ENCODE data around the gene GIPC1. TPM values are rescaled to one million over a fixed set of nuclear protein-coding genes. Genes with fewer than 3 reads are reported as not detected.

The GIPC1 gene
- total and polyA plus RNA-seq, 2 of the 4 experiments (the other 2 are of a cell fraction): 74.2 to 133 TPM

DNA sequence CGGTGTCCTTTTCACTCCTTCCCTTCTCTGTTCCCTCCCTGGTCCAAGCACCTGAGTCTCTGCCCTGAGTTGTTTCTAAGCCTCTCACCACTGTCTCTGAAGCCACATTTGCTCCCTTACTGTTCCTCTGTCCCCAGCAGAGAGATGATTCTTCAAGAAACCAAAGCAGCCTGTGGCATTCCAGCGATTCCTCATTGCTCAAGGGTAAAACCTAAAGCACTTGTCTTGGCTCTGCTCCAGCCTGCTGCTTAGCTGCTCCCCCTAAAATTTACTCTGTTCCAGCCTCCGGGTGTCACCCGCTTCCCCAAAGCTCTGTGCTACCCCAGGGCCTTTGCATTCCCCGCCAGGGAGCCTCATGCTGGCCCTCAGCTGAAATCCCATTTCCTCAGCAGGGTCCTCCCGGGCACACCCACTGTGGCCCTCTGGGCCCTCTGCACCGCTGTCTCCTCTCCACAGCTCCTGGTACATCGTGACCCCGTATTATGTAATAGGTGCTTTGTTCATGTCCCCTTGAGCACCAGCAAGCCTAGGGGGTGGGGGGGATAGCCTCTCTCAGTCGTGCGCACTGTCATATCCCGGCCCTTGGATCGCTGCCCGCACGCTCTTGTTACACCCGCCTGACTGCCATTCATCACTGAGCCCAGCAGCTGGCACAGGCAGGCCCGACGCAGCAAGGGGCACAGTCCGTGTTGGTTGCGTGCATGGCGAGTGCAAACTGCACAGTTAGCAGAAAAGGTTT, 49.2 kb upstream of the GIPC1 start:
- Histone ChIP-seq H2BK120ac (ENCODE audit: low read depth, low read length) (no peak overlapping the region), H3K27ac (ENCODE audit: insufficient read depth, low read length) (no peak overlapping the region), H4K20me1 (ENCODE audit: insufficient read depth, low read length) (peaks cover 19% of the 10 kb centered on the region), H3K36me3 (ENCODE audit: control insufficient read depth, insufficient read depth, low read length) (no peaks in the 10 kb centered on the region), H3K4me1 (ENCODE audit: control insufficient read depth, insufficient read depth, low read length) (peaks cover 6% of the 10 kb centered on the region; the same call in 1 of the 2 replicates), H2BK5ac (ENCODE audit: low read depth, low read length, poor library complexity, severe bottlenecking) (no peak overlapping the region), H3K9me3 (ENCODE audit: control insufficient read depth, insufficient read depth, low read length) (no peaks in the 10 kb centered on the region), H2AFZ (replicated peaks; ENCODE audit: low read length, poor library complexity) (no peak overlapping the region), H3K27me3 (ENCODE audit: control insufficient read depth, insufficient read depth, low read length) (no peaks in the 10 kb centered on the region), H3K4me3 (ENCODE audit: insufficient read depth, low read depth, low read length) (no peak overlapping the region), H2BK15ac (ENCODE audit: low read depth, low read length) (no peak overlapping the region), H3K4me2 (ENCODE audit: low read depth, low read length) (no peak overlapping the region), H3K9me1 (ENCODE audit: insufficient read depth, low read length) (peaks cover 14% of the 10 kb centered on the region; the same call in 1 of the 2 replicates), H3K4ac (ENCODE audit: low read depth, low read length) (no peak overlapping the region), H2BK20ac (ENCODE audit: low read depth, low read length) (0 out of 2 replicates have a peak overlapping the region, but pooled peaks have one; percentile 9), H4K8ac (ENCODE audit: low read depth in 2 of 2, low read length in 2 of 2) (no peak overlapping the region), H3K14ac (replicated peaks; ENCODE audit: low read depth, low read length) (no peak overlapping the region), H3K79me1 (ENCODE audit: low read depth in 1 of 2, low read length in 2 of 2) (peaks cover 11 to 52% of the 10 kb centered on the region in 2 experiments), H3K9ac (ENCODE audit: low read depth, low read length) (no peak overlapping the region), H3K18ac (ENCODE audit: low read depth, low read length) (no peak overlapping the region), H2AK5ac (ENCODE audit: low read depth, low read length) (no peak overlapping the region), H4K91ac (ENCODE audit: insufficient read depth, low read depth, low read length) (no peak overlapping the region), H4K5ac (ENCODE audit: low read depth, low read length) (no peak overlapping the region), H2AK9ac (replicated peaks; ENCODE audit: low read depth, low read length, poor library complexity) (no peak overlapping the region), H3K23ac (ENCODE audit: low read depth, low read length) (no peak overlapping the region), H3K56ac (ENCODE audit: extremely low read depth, insufficient read depth, low read length) (no peak overlapping the region)
- ATAC-seq (ENCODE audit: low read depth): peak; percentile 30; the same call in 1 of the 2 replicates
- dilution Hi-C loops (cut with HindIII; ENCODE audit: low sequenced_read_pairs, unreplicated experiment): no loop called here
- in situ Hi-C loops (cut with MboI; ENCODE audit: low sequenced_read_pairs): no loop called here
- DNase-seq: no peak
- intact Hi-C loops (cut with micrococcal nuclease): no loop called here
- WGBS, 2 experiments (ENCODE audit: extremely low coverage in 2 of 2, insufficient read length in 1 of 2): 78% methylated on average over 16 of the region's 21 CpGs; no CpG with 5 or more reads in 1 of the 2 experiments
- BruUV-seq (replicated peaks): no TSS peak
- TF ChIP-seq NFE2L2 (IDR thresholded peaks at IDR 0.05; ENCODE audit: low read depth, low read length): no peak
- no peak for TF ChIP-seq SMC3 (IDR thresholded peaks at IDR 0.05; ENCODE audit: low read depth, low read length)
- no peak for TF ChIP-seq CEBPB (IDR thresholded peaks at IDR 0.05; ENCODE audit: low read depth, low read length)
- TF ChIP-seq MXI1 (IDR thresholded peaks at IDR 0.05; ENCODE audit: borderline replicate concordance, low read depth, low read length): no peak
- TF ChIP-seq, protein P1, sequence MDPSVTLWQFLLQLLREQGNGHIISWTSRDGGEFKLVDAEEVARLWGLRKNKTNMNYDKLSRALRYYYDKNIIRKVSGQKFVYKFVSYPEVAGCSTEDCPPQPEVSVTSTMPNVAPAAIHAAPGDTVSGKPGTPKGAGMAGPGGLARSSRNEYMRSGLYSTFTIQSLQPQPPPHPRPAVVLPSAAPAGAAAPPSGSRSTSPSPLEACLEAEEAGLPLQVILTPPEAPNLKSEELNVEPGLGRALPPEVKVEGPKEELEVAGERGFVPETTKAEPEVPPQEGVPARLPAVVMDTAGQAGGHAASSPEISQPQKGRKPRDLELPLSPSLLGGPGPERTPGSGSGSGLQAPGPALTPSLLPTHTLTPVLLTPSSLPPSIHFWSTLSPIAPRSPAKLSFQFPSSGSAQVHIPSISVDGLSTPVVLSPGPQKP (IDR thresholded peaks at IDR 0.05; ENCODE audit: borderline replicate concordance, low read depth, low read length): no peak
- TF ChIP-seq, protein P2, sequence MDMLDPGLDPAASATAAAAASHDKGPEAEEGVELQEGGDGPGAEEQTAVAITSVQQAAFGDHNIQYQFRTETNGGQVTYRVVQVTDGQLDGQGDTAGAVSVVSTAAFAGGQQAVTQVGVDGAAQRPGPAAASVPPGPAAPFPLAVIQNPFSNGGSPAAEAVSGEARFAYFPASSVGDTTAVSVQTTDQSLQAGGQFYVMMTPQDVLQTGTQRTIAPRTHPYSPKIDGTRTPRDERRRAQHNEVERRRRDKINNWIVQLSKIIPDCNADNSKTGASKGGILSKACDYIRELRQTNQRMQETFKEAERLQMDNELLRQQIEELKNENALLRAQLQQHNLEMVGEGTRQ (IDR thresholded peaks at IDR 0.05; ENCODE audit: low read depth, low read length): no peak
- no peak for TF ChIP-seq RAD21 (IDR thresholded peaks at IDR 0.05; ENCODE audit: low read length)
- TF ChIP-seq BHLHE40 (IDR thresholded peaks at IDR 0.05; ENCODE audit: low read depth, low read length): no peak
- no peak for TF ChIP-seq RCOR1 (IDR thresholded peaks at IDR 0.05; ENCODE audit: insufficient replicate concordance, low read length)
- no peak for TF ChIP-seq POLR2A (IDR thresholded peaks at IDR 0.05; ENCODE audit: low read depth, low read length)
- no peak for TF ChIP-seq MAFK (IDR thresholded peaks at IDR 0.05; ENCODE audit: low read depth, low read length)
- no peak for TF ChIP-seq FOS (IDR thresholded peaks at IDR 0.05; ENCODE audit: low read depth, low read length)
- no peak for TF ChIP-seq MAZ (IDR thresholded peaks at IDR 0.05; ENCODE audit: borderline replicate concordance, low read depth, low read length)
- POLR2A ChIA-PET (ENCODE audit: unreplicated experiment): no interaction called here
- CTCF ChIA-PET: interaction anchor here (1.7 kb wide), 1 partner anchor 12 kb away, joined by 5 read pairs; no protein-coding TSS in a partner anchor
